Measurements from ENCODE around the gene NTMT2.

The NTMT2 gene

DNA sequence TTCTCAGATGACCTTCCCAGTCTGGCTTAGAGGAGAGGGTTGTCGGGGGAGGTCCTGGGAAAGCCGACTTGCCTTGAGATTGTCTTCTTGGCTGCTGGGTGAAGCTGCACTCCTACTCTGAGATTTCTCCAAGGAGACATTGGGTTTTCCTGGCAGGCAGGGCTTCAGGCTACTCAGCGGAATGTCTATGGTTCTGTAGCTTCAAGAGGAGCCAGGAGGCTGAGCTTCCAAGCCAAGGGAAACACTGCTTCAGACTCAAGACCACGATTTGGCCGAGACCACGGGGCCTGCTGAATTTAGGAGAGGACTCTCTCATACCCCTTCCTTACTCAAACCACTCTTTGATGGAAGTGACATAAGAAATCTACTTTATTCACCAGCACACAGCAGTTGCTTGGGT is 67.8 kb downstream of the NTMT2 start:
- DNase-seq: no peak

DNA sequence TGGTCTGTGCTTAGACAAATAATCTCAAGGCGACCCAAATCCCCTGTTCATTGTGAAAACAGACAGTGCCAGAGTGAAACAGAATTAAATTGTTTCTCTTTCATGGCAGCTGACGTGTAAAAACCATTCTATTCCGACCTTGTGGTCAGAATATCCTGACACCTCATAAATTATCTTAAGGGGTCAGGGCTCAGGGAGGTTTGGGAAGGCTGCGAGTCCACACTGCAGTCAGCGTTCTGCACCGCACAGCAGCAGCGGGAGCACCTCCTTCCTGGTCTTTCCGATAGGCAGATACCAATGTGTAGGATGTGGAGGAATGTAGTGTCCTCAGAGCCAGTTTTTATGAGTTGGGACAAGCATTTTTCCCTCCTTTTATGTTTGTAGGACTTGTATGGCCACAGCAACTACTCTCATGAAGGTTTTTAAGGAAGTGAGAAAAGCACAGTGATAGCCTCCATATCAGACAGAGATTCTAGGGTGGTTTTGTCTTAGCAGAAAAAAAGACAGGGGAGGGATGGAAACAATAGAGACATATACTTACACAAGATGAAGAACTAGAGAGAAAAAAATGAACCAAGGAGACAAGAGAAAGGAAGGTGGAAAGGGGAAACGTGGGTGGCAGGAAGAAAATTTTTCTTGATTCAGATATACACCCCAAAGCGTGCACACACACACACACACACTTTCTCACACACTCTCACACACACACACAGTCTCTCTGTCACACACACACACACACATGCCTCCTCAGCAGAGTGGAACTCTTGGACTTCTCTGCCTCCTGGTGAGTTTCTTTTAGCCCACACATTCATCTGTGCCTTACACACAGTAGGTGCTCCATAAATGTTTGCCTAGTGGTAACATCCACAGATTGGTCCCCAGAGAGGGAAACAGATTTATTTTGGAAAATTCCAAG is 68.6 kb downstream of the NTMT2 start:
- no peak for DNase-seq

DNA sequence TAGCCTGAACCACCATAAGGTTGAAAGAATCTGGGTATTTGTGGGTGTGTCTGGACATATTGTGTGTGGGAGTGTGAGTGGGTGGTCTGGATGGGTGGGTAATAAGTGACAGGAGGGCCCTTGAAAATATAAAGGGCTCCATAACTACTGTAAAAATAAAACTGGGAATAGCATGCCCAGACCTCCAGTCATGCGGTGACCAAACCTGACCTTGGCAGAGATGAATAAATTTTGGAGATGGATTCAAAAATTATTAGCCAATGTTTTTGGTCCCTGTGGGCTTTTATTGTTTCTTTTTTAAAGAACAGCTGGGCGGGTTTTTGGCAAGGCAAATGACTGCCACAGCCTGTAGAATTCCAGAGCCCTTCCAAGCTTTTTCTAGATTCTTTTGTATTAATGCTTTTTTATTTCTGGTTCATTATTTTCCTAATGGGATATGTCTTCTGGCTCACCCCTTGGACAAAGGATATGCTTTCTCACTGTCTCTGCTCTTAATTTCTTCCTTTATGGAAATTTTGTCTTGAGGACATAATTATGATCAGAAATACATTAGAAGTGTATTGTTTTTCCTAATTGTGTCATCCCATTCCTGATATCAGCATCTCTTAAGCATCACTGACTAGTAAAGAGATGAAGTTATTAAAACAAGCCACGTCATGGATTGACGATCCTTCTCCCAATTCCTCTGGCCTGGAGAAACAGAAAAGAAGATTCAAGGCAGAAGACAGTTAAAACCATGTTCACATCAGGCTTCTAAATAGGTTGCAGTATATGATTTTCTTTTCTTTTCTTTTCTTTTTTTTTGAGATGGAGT is 69.5 kb downstream of the NTMT2 start:
- no peak for DNase-seq

DNA sequence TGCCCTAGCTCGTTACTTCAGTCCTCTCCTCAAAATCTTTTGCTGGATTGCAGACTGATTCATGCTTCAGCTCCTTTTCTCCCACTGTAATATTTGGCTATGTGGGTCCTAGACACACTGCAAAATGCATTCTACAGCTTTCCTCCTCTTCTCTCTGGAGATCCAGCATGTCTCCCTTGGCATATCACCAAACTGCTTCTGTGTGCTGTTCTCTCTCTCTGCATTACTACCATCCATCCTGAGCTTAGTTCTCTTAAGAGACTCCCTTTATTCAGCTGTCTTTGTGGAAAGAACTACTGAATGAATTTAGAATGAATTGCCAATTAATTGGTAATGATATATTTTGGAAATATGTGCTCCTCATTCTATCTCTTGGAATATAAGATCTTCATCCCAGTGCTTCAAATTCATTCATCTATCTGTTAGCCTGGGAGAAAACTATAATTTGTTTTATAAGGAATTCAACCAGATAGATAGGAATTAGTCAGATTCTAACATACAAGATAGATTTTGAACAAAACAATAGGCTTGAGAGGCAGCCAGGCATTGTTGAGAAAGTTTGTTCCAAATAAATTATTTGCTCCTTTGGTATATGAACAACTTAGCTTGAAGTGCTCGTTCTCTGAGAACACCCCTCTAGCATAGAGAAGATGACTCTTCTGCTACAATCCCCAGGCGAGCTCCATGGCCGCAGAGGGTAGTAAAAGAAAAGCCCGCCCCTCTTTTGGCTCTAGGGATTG is 71.9 kb downstream of the NTMT2 start:
- DNase-seq: no peak

DNA sequence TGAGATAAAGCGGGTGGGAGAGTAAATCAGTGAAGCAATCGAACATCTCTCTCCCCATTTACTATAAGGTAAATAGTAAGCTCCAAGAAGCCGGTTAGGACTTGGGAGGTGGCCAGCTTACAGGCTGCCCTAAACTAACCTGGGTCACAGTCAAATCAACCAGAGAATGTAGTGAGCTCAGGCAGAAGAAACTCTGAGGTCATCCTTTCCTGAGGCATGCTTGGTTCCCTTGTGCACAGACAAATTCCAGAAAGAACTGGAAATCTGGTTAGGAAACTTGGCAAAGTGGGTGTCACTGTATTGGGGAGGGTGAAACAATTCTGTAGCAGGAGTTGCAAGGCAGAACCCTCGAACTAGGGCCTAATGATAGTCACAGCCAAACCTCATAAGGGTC is 72.5 kb downstream of the NTMT2 start:
- no peak for DNase-seq
